GM23248 (cell line): Measurements from ENCODE around the gene MFF.

ENCODE experiments used
- EZH2 ChIP-seq: fragments of 200-600 bp; sonication (generic); IDR thresholded peaks from 2 replicates; pipeline ENCODE4 v1.6.1; 2018; ENCODE audit warnings: antibody characterized with exemption, mild to moderate bottlenecking; ENCODE audit not compliant: insufficient read depth, poor library complexity, severe bottlenecking
- EZH2phosphoT487 ChIP-seq: fragments of 200-600 bp; sonication (generic); IDR thresholded peaks from 2 replicates; pipeline ENCODE4 v1.6.1; 2018; ENCODE audit warnings: antibody characterized with exemption, moderate library complexity, mild to moderate bottlenecking, low read depth; ENCODE audit not compliant: insufficient read depth

GRCh38 chr2:227308784-227309183, 16.3 kb upstream of the MFF start:
- TF ChIP-seq EZH2 = no peak
- TF ChIP-seq EZH2phosphoT487 = no peak
